TTC549 (cell line): ENCODE measurements around the gene PRICKLE3.
"Not testable (repeated sequence)": the region's sequence is repeated elsewhere in the genome, so short reads cannot be mapped to it uniquely, and the experiment has no call there.

Source experiments
- FAIRE-seq: peaks from 2 replicates; lab custom pipeline; 2012; peaks lifted over from hg19 to GRCh38; lab: Jason Lieb, UNC

Gene PRICKLE3

DNA sequence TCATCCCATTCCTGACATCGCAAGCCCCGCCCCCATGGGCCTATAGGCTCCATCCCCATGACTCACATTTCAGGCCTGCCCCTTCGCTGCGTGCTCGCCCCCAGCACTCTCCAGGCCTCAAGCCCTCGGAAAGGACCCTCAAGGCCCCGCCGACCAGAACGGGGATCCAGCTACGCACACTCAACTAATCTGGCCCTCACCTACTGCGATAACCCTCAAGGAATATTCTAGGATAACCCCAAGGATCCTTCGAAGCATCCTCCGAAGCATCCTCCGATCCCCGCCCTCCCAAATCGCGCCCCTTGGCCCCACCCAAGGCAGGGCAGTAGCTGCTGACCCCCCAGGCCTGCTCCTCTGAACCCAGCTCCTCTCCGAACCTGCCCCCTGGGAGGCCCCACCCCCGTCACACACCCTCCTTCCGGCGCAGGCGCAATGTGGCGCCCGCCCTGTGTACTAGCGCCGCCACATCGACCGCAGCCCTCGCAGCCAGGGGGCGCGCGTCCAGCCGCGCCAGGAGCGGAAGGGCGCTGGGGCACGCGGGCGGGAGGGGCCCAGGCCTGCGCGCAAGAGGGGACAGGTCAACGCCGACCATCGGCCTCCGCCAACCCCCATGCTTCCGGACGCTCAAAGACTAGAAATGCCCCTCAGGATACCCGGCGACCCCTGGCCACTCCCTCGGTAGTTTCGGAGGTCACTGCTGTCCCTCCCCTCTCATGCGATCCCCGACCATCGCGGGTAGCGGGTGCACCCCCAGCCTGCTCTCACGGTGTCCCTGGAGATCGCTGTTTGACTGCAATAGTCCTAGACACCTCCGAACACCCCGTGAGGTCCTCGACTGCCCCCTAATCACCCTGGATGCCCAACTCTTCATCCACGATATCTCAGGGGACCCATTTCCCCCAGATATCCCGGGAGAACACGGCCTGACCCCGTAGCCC, 30.0 kb downstream of the PRICKLE3 start:
- no peak for FAIRE-seq

DNA sequence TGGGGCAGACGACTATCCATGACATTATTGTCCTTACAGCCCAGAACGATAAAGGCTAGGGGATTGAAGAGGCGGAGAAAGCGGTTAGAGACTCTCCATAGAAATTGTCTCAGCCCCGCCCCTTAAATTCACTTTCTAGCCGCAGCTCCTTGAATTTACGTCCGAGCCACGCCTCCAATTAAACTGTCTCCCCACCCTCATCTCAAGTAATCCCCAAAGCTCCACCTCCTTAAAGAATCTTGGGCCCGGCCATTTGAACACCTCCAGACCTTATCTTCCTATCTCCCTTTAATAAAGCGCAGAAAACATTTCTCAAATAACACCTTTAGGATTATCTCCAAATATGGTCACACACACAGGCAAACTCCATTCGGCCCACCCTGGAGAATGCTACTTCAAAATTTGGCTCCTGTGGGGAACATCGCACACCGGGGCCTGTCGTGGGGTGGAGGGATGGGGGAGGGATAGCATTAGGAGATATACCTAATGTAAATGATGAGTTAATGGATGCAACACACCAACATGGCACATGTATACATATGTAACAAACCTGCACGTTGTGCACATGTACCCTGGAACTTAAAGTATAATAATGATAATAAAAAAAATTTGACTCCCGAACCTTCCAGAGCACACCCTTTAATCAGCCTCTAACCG, 30.8 kb downstream of the PRICKLE3 start:
- FAIRE-seq, result no peak

DNA sequence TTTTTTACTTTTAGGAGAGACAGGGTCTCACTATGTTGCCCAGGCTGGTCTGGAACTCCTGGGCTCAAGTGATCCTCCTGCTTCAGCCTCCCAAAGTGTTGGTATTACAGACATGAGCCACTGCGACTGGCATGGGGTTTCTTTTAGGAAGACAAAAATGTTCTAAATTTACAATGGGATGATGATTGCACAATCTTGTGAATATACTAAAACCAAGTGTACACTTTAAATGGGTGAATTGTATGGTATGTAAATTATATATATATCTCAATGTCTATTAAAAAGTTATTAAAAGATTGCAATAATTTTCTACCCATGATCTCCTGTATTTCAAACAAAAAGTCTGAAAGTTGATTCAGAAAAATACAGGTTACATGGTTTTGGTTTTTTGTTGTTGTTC, 32.7 kb downstream of the PRICKLE3 start:
- FAIRE-seq, result no peak

DNA sequence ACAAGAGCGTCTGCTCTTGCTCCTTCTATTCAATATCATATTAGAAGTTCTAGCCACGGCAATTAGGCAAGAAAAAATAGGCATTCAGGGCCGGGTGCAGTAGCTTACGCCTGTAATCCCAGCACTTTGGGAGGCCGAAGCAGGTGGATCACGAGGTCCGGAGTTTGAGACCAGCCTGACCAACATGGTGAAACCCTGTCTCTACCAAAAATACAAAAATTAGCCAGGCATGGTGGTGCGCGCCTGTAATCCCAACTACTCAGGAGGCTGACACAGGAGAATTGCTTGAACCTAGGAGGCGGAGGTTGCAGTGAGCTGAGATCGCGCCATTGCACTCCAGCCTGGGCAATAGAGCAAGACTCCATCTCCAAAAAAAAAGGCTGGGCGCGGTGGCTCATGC, 36.9 kb downstream of the PRICKLE3 start:
- not testable (repeated sequence) for FAIRE-seq

DNA sequence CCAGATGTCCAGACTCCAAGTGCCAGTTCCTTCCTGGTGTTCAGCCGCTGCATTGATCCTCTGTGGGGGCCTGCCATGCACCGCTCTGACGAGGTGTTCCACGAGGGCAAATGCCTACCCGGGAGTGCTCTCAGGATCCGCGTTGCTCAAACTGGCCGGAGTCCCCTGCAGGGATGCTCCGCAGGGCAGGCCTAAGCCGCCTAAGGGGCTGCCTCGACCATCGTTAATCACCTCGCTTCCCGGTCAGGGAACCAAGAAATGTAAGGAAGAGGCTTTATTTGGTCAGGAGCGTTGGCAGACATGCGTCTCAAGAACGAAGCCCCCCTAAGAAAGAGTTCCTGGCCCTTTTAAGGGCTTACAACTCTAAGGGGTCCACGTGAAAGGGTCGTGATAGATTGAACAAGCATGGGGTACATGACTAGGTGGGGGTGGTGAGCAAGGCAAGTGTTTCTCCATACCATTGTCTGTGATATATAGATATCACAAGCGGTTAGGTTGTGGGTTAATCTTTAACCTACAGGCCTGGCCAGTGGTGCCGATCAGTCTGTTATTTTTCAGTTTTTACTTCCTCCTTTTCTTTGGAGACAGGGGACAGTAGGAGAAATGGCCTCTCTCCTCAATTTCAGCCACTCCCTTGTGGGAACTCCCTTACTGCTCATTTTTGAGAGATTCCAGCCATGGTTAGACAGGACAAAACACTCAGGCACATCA, 37.6 kb downstream of the PRICKLE3 start:
- FAIRE-seq, result not testable (repeated sequence)

DNA sequence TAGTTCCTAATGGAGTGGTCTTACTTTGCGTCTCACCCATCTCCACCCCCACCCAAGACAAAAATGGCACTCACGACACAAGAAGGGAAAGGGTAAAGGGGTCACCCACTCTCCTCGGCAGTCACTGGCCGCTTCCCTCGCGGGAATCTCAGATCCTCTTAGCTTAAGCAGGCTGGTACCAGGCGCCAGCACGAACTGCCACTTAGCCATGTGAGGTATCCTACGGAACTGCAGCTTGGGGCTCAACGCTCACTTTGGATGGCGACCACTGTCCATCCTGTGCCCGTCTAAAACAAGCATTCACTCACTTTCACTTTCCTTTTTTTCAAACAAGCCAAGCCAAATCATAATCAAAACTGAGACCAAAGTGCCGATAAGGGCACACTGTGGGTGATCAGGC, 38.2 kb downstream of the PRICKLE3 start:
- no peak for FAIRE-seq

DNA sequence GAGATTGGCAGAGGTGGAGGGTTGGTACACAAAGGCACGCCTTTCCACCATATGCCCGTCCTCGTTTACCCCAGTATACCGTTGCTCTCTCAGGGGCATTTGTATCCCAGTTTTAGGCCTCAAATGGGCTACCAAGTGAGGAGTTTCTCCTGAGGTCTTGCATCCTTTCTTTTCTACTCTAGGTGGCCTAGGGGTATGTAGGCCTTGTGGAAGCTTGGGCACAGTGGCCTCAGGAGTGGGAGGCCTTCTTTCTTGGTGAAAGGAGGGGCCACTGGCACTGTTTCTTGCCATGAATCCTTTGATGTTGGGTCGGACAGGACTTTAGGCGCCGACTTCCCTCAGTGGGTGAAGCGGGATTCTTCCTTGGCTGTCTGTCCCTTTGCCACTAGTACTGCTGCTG, 38.9 kb downstream of the PRICKLE3 start:
- no peak for FAIRE-seq

DNA sequence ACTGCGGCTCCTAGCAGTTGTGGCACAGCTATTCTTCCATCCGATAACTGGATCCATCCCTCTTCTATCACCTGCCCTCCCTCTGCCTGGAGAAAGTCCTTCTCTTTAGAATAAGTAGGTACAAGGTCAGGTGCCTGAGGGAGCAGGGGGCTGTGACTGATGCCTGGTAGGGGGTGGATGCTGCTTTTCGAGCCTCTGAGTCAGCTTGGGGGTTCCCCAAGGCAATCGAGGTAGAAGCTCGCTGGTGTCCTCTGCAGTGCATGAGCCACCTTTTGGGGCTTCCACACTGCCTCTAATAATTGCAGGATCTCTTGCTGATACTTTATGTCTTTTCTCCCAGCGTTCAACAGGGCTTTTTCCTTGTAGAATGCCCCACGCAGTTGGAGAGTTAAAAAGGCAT, 43.0 kb downstream of the PRICKLE3 start:
- FAIRE-seq, result not testable (repeated sequence)

DNA sequence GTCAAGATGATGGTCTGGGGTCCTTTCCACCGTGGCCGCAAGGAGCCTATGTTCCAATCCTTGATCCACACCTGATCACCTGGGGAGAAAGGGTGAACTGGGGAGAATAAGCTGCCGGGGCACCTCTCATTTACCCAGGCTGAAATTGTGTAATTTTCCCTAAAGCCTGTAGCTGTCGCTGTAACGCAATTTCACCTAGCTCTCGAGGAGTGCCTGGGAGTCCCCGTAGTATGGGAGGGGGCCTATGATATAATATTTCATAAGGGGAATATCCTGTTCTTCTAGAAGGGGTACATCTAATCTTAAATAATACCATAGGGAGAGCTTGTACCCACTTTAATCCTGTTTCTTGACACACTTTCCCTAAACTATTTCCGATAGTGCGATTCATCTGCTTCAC, 43.9 kb downstream of the PRICKLE3 start:
- FAIRE-seq, result not testable (repeated sequence)

DNA sequence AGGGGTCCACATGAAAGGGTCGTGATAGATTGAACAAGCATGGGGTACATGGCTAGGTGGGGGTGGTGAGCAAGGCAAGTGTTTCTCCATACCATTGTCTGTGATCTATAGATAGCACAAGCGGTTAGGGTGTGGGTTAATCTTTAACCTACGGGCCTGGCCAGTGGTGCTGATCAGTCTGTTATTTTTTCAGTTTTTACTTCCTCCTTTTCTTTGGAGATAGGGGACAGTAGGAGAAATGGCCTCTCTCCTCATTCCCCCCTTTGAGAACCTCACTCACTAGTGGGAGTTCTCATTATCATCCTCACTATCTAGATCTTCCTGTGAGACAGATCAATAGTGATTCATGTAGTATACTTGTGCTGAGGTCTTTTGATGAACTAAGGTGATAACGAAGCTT, 46.5 kb downstream of the PRICKLE3 start:
- FAIRE-seq, result no peak

DNA sequence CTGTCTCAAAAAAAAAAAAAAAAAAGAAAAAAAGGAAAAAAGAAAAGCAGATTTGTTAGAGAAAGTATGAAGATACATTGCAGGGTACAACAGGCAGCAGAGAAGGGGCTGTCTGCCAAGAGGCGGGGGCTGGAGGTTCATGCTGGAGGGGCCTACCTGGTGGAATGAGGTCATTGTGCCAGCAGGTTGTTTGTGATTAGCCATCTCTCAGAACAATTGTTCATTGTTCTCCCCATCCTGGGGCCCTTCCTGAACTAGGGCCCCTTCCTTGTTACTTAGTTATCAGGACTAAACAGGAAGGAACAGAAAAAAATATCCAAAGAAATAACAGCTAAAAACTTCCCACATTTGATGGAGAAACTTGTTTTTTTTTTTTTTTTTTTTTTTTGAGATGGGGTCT, 48.7 kb downstream of the PRICKLE3 start:
- no peak for FAIRE-seq

DNA sequence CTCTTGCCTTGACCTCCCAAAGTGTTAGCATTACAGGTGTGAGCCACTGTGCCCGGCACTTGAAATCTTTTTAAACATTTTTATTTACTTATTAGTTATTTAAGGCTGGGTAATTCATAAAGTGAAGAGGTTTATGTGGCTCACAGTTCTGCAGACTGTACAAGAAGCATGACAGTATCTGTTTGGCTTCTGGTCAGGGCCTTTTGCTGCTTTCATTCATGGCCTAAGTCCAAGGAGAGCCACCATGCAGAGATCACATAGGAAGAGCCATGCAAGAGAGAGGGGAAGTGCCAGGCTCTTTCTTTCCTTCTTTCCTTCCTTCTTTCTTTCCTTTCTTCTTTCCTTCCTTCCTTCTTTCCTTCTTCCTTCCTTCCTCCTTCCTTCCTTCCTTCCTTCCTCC, 52.4 kb downstream of the PRICKLE3 start:
- no peak for FAIRE-seq

DNA sequence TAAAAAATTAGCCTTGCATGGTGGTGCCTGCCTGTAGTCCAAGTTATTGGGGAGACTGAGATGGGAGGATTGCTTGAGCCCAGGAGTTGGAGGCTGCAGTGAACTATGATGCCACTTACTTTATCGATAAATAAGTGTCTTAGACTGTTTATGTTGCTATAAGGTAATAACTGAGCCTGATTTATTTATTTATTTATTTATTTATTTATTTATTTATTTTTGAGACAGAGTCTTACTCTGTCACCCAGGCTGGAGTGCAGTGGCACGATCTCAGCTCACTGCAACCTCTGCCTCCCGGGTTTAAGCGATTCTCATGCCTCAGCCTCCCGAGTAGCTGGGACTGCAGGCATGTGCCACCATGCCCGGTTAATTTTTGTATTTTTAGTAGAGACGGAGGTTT, 53.9 kb downstream of the PRICKLE3 start:
- not testable (repeated sequence) for FAIRE-seq

DNA sequence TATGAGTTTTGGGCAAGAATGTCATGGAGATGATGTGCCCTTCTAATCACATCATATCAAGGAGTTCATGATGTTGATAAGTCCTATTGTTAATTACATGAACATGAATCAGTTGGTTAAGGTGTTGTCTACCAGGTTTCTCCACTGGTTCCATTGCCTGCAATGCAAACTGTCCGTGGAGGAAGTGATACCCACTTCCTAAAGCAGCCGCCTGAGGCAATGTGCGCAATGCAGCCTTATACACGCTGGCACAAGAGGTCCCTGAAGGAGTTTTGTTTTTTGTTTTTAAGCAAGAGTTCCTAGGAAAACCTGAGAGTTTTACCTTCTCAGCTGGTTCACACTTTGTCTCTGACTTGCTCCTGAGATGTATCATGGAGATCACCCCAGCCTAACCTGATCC, 56.7 kb downstream of the PRICKLE3 start:
- FAIRE-seq, result no peak

DNA sequence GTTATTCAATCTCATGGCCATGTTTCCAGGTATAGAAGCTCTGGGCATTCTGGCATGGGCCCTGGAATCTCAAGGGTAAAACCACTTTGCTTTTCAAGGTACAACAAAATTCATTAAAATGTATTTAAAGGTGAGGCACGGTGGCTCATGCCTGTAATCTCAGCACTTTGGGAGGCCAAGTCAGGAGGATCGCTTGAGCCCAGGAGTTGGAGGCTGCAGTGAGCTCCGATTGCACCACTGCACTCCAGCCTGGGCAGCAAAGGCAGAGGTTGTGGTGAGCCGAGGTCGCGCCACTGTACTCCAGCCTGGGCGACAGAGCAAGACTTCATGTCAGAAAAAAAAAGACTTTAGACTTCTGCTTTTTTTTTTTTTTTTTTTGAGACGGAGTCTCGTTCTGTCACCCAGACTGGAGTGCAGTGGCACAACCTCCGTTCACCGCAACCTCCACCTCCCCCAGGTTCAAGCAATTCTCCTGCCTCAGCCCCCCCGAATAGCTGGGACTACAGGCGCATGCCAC, 58.4 kb downstream of the PRICKLE3 start:
- not testable (repeated sequence) for FAIRE-seq
